Dedifferentiated amniotic fluid mesenchymal stem cell (primary cell): ENCODE results near the gene LMLN.
"Not testable (repeated sequence)": the region's sequence is repeated elsewhere in the genome, so short reads cannot be mapped to it uniquely, and the experiment has no call there.

Source experiments
- DNase-seq: peaks from one replicate; pipeline ENCODE4 v3.0.0-alpha.2; 2016; ENCODE audit errors: extremely low spot score

Gene LMLN

GRCh38 chr3:198027045-198027798 lies 67.2 kb downstream of the LMLN start:
- no peak for DNase-seq

GRCh38 chr3:198027799-198028390 lies 67.9 kb downstream of the LMLN start:
- DNase-seq = no peak

GRCh38 chr3:198028718-198029117 lies 68.7 kb downstream of the LMLN start:
- DNase-seq = peak; percentile 84

GRCh38 chr3:198030125-198030524 lies 70.1 kb downstream of the LMLN start:
- no peak for DNase-seq

- DNase-seq = no peak
These were observed 70.7 kb downstream of the LMLN start for GRCh38 chr3:198030726-198031125.

GRCh38 chr3:198032039-198032936 lies 72.3 kb downstream of the LMLN start:
- DNase-seq = no peak

- DNase-seq = no peak
These were observed 83.1 kb downstream of the LMLN start for GRCh38 chr3:198043119-198043518.

GRCh38 chr3:198046120-198046857 lies 86.3 kb downstream of the LMLN start:
- no peak for DNase-seq

- DNase-seq = no peak
These were observed 88.4 kb downstream of the LMLN start for GRCh38 chr3:198048445-198048844.

- no peak for DNase-seq
These were observed 91.8 kb downstream of the LMLN start for GRCh38 chr3:198051836-198052235.

GRCh38 chr3:198053462-198053861 lies 93.4 kb downstream of the LMLN start:
- DNase-seq = not testable (repeated sequence)

- DNase-seq = no peak
These were observed 101.4 kb downstream of the LMLN start for GRCh38 chr3:198061119-198062067.

- no peak for DNase-seq
These were observed 102.0 kb downstream of the LMLN start for GRCh38 chr3:198062068-198062465.

- no peak for DNase-seq
These were observed 104.4 kb downstream of the LMLN start for GRCh38 chr3:198064420-198064819.

GRCh38 chr3:198065897-198066296 lies 105.9 kb downstream of the LMLN start:
- DNase-seq = no peak

- DNase-seq = no peak
These were observed 107.4 kb downstream of the LMLN start for GRCh38 chr3:198067416-198067815.

GRCh38 chr3:198070871-198071270 lies 110.9 kb downstream of the LMLN start:
- no peak for DNase-seq

- no peak for DNase-seq
These were observed 111.7 kb downstream of the LMLN start for GRCh38 chr3:198071602-198072287.

- no peak for DNase-seq
These were observed 116.8 kb downstream of the LMLN start for GRCh38 chr3:198076722-198077308.
